Activated T-helper 9 cell treated with anti-CD3 and anti-CD28 coated beads, Interleukin-2, amount 50 U/mL, for 16 hours (primary cell): Measurements from ENCODE around the gene CCDC127.
"Not testable (repeated sequence)": the region's sequence is repeated elsewhere in the genome, so short reads cannot be mapped to it uniquely, and the experiment has no call there.

Source experiments
- DNase-seq: peaks from one replicate; pipeline ENCODE4 v3.0.0-alpha.2; 2020; ENCODE audit warnings: low read depth

The CCDC127 gene

DNA sequence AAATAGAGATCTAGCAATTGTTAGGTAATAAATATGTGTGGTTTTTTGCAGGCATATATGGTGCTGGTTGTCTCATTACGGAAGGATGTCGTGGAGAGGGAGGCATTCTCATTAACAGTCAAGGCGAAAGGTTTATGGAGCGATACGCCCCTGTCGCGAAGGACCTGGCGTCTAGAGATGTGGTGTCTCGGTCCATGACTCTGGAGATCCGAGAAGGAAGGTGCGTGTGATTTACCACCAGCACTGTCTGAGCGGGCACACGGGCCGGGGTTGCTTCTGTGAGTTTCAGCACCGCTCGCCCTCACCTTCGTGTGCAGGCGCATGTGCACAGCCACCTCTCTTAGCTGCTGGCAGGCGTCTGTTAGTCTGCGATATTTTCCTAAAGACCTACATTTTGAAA is 15.5 kb upstream of the CCDC127 start:
- DNase-seq, result not testable (repeated sequence)

DNA sequence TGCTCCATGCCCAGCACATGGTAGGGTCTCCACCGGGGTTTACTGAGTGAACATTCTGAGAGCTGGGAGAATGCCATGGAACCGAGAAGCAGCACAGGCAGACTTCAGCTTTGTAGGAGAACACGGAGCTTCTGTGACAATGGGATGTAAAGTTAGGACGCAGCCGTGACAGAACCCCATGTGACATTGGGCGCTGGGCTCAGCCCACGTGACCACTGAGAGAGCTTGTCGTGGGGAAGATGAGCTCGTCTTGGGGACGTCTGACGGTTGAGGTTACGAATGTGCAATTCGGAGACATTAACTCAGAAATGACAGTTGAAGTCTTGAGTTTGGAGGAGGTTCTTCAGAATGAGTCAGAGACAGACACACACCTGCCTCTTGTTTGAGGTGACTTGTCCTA is 13.7 kb upstream of the CCDC127 start:
- DNase-seq, result no peak

DNA sequence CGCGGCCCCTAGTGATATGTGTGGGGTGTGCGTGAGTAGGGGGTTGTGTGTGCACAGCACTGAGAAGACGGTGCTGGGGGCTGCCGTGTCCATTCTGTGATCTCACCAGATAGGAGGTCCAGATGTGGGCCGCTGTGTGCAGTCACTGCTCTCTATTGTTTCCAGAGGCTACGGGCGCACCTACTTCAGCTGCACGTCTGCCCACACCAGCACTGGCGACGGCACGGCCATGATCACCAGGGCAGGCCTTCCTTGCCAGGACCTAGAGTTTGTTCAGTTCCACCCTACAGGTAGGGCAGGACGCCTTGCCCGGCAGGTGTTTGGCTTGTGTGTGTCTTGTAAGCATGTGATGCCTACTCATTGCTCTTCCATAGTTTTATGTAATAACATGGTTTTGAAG is 12.8 kb upstream of the CCDC127 start:
- DNase-seq, result no peak

DNA sequence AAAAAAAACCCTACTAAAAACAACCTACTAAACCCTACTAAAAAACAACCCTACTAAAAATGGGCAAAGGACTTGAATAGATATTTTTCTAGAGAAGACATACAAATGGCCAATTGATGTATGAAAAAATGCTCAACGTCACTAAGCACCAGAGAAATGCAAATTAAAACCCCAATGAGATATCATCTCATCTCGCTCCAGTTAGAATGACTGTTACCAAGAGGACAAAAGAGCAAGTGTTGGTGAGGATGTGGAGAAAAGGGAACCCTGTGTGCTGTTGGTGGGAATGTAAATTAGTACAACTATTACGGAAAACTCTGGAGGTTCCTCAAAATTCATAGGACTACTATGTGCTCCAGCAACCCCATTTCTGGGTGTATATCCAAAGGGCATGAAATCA is 10.9 kb upstream of the CCDC127 start:
- DNase-seq, result no peak

DNA sequence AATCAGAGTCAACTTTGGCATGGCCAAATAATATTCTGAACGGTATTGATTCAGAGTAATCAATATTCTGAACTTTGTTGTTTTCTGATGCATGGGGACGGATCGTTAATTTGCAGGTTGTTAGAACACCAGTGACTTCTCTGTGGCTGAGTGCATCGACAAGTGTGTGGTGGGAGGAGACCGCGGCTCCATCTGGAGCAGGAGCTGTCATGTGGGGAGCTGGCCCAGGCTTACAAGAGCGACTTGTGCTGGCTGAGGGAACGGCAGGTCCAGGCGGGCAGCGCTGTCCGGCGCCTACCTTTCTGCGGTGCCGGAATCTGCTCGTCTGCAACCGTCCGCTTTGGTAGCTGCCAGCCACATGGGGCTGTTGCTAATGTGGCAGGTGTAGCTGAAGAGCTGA is 9.4 kb upstream of the CCDC127 start:
- not testable (repeated sequence) for DNase-seq

DNA sequence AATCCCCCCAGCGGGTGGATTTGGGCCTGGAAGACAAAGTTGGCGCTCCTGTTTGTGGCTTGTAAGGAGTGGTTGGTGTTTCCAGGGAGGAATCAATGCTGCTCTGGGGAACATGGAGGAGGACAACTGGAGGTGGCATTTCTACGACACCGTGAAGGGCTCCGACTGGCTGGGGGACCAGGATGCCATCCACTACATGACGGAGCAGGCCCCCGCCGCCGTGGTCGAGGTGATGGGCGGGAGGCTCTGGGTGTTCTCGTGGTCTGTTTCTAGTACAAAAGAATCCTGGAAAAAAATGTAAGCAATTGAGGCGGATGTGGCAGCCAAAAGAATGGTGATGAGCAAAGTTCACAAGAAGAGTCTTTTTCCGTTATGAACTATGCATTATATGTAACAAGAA is 7.4 kb upstream of the CCDC127 start:
- no peak for DNase-seq

DNA sequence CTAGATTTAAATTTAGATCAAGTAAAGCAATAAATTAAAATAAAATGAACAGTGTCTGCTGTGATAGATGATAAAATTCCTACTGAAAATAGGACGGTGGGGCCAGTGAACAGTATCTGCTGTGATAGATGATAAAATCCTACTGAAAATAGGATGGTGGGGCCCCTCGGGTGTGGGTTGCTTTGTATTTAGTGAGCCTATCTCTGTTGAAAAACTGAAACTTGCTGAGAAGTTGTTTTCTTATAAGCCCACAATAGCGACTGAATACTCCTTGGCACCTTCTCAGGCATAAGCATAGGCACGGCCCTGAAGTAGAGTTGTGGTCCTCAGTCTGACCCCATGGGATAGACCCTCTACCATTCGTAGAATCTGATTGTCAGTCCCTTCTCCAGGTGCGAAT is 5.8 kb upstream of the CCDC127 start:
- DNase-seq, result no peak

DNA sequence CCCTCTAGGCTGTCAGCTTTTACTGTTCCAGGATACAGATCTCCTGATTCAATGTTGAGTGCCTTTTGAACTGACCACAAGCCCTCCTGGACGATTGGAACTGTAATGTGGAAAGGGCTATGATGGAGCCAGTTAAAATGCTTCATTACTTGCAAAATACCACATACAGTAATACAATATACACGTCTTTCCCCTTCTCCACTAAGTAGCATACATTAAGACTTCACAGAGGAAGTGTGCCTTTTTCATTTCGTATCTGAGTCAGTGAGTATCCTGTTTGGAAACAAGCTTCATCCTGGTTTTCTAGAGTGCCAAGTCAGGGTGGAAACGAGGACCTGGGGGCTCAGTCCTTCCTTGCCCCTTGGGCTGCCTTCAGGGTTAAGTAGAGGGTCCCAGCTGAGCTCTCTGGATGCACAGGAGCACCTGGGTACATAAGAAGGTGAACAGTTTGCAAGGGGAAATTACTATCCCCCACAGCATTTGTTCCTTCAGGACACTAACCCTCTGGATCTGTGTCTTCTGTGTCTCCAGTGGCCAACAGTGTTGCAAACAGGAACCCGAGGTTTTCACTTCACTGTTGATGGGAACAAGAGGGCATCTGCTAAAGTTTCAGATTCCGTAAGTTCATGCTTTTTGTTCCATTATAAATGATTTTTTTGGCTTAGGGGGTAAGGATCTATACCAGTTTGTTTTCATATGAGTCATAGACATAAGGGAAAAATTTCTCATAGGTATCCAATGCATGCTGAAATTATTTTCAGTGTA is 5.2 kb upstream of the CCDC127 start:
- not testable (repeated sequence) for DNase-seq

DNA sequence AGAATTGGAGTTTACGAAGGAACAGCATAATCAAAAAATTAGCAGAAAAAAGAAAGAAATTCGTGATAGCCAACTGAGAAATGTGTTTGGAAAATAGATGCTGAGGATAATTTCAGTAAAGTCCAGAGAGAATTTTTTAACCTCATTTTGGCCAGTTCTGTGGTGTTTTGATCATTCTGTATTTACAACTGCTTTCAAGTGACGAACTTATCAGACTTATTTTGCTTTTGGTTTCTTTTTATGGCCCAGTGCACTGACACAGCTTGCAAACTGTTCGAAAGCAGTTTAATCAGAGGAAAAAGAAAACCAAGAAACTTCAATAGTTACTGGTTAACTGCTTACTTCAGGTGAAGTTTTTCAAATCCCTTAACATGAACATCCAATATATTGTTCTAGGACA is 2.0 kb upstream of the CCDC127 start:
- DNase-seq, result no peak

DNA sequence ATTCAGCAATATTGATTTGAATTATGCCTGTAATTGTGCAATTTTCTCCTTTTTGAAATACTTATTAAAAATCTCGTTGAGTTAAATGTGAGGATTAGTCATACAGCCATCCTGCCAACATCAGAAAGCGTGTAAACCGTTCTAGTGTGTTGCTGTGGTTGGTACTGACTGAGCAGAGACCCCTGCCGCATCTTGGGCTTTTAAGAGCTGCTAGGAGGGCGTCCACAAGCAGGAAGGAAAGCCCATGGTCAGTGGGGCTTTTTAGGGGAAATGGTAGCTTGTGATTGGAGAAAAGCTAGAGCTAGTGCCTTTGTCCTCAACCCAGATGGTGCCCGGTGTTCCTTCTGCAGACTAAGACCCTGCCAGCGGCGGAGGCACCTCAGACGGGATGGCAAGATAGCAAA is 1.5 kb upstream of the CCDC127 start:
- DNase-seq, result no peak

DNA sequence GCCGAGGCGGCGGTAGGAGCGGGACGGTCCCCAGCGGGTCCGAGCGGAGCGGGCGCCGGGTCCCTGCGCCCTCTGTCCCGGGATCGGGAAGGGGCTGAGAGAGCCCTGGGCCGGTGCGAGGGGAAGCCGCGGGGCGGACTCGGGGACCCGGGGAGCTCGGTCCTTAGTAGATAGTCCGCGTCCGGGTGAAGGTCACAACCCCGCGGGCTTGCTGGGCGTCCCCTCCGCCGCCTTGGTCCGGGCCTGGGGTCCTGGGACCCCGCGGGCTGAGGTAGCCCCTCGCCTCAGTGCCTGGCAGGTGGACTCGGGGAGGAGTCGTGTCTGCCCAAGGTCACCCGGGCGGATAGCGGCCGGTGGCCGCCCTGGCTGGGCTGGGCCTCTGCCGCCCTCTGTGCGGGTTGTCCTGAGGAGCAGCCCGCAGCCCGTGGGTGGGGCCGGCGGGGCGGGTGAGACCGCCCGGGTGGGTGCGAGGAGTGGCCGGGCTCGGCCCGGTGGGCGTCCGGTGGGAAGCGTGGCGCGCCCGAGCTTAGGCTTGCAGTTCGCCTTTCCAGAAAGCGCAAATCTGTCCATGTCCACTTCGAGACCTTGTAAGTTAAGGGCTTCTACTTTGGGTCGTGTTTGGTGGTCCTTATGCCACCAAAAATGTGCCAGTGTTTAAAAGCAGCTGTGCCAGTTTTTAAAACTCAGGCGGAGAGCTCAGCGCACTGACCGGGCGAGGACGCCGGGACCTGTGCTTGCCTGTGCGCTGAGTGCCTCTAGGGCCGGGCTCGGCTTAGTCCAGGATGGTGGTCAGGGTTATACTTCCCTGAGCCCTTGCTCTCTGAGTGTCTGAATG is 721 bp upstream of the CCDC127 start:
- peak; percentile 9 for DNase-seq

DNA sequence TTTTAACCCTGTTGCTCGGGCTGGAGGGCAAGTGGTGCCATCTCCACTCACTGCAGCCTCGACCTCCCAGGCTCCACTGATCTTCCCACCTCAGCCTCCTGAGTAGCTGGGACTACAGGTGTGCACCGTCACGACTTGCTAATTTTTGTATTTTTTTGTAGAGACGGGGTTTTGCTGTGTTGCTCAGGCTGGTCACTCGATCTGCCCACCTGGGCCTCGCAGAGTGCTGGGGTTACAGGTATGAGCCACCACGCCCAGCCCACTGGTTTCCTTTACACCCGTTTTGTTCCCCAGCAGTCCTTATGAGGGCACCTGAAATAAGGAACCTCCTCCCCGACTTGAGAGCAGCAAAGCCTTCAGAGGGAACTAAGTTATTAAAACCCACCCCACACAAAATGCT is 1.9 kb downstream of the CCDC127 start:
- DNase-seq, result not testable (repeated sequence)

DNA sequence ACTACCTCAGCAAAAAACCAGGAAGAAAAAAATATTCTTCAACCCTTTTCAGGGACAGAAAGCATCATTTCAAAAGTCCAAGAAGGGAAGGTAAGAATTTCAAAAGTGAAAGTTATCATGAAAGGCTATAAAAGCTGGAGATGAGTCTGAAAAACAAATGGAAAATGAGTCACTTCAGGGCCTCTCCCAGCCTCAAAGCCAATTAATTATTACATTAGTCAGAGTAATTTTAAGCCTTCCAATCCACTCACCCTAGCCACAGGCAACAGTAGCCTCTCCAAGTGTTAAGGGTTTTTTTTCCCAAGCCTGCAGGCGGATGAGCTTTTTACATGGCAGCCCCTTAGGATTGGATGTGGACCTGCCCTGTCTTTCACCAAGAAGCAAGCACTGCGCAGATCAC is 2.7 kb downstream of the CCDC127 start:
- DNase-seq, result not testable (repeated sequence)

DNA sequence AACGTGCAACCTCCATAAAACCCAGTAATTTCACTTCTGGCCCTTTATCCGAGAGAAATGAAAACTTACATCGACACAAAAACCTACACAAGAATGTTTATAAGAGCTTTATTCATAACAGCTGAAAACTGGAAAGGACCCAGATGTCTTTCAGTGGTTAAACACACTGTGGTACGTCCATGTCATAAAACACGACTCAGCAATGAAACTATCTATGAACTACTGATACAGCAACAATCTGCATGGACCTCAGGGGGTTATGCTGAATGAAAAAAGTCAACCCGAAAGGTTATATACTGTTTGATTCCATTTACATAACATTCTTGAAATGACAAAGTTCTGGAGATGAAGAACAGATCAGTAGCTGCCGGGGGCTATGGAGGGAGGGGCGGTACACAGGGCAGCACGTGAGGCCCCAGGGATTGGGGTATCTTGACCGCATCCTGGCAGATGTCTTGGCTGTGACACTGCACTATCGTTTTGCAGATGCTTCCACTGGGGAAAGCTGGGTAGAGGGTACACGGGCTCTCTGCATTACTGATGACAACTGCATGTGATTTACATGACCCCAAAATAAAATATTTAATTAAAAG is 4.1 kb downstream of the CCDC127 start:
- no peak for DNase-seq

DNA sequence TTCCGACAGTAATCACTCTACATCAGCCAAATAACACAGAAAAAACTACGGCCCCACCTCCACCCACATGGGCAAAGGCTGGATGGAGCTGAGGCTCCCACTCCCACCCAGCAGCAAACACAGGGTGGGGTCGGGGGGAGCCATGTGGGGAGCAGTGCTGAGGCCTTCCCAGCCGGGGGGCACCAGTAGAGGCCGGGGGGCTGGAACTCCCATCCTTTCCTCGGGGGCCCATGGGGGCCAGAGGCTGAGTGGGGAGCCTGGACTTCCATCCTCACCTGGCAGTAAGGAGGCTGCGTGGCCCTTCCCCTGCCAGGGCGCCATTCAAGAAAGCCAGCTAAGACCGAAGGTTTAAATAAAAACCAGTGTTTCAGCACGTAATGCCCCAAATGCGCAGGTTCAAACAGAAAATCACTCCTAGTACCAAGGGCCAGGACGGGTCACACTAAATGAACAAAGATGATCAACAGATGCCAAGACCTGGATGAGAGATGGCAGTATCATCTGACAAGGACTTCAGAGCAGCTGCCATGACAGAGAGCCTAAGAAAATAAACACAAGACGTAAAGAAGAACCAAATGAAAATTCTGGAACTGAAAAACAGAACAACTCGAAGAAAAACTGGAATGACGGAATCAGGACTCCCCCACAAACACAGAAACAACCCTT is 9.4 kb downstream of the CCDC127 start:
- no peak for DNase-seq

DNA sequence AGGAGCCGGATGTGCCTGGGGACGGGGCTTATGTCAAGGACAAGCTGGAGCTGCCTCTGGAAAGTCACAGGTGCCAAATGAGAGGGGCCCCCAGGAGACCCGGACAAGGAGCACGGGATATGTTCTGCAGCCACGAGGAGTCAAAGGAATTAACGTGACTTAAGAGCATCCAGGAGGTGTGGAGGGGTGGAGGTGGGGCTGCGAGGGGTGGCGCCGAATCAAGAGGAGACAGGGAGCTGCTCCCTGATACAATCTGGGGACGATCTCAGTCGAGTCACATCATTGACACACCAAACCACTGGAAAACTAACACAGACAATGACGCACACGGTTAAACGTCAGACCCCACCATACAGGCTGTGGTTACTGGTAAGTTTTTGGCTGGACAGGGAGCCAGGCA is 10.4 kb downstream of the CCDC127 start:
- no peak for DNase-seq

DNA sequence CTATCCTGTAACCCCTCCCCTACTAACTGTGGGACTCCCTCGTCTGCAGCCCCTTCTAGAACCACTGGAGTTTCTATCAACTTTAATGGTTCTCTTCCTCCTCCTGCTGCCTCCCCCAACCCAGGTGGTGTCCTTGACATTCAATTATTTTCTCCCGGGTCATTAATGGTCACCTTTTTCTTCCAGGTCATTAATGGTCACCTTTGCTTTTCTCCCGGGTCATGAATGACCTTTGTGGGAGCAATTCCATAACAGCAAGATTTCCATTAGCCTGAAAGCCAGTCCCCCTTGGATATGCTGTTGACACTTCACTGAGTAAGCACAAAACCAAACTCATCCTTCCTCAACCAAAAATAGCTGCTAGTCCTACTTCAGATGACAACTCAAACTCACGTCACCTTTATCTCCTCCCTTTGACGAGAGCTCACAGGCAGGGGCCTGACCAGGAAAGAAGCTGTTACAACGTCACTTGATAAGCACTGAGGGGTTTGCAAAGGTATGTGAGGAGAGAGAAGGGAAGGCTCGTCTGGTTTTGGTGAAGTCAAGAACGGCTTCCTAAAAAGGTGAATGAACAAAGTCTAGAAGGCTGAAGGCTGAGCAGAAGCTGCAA is 10.9 kb downstream of the CCDC127 start:
- DNase-seq, result no peak

DNA sequence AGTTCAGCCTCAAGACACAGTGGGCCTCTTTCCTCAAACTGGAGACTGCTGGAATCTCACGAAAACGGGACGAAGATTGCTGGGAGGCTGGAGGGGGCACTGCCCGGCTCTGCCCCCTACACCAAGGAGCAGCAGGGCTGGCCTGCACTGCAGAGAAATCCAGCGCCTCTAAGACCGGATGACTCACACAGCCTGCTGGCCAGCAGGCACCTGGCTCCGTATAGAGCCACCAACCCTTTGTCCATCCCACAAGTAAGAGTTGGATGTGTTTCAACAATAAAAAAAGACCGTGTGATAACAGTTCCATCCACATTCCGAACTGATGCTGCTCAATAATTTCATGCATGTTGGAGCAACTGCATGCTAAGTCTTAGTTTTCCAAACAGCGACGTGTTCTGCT is 11.5 kb downstream of the CCDC127 start:
- DNase-seq, result no peak

DNA sequence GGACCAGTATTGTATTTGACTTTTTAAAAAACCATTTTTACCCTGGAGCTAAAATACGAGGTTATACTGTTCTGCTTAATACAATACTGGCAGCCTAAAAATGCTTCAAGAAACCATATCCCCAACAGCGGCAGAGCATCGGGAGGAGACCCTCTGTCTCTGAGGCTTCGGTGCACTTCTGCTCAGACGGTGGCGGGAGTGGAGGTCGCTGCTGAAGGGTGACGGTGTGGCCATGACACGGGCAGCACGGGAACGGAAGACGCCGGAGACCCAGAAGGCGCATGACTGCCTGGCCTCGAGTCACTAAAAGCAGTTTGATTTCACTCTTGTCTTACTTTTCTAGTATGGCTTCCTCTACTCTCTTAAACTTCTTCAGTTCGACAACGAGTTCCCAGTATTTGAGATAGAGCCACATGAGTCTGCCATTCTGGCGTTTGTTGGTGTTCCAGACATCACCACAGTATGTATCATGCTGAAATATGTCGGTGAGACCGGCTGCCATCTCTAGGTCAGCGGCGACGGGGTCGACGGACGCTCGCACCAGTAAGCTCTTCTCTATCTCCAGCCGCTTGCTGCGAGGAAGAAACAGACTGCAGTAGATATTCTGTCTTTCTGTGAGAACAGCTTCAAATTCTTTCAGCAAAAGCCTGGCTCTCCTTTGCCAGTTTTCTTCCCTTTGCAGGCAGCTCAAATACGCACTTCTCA is 12.8 kb downstream of the CCDC127 start:
- no peak for DNase-seq

DNA sequence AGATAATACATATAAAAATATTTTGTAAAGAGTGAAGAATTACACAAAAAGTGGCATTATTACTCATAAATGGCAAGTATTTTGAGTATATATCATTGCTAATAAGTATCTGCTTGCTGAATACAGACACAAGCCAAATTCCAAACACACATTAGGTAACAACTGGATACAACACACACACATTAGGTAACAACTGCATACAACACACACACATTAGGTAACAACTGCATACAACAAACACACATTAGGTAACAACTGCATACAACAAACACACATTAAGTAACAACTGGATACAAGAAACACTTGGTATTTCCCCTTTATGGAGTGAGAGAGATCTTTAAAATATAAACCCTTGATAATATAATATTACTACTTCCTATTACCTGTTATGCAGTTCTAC is 13.5 kb downstream of the CCDC127 start:
- DNase-seq, result no peak

DNA sequence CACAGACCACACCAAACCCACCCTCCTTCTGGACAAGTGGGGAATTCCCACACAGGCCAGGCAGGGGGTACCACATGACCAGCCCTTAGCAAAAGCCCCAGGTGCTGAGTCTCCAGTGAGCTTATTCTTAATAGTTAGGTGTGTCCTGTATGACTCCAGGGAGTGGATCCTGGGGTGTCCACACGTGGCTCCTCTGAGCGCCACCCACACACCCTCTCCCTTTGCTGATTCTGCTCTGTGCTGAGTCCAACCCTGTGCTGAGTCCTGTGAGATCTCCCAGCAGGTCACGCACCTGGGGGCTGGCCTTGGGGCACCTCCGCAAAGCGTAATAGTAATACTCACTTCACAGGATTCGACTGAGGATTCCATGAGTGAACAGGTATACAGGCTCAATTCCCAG is 14.0 kb downstream of the CCDC127 start:
- no peak for DNase-seq
